Measurements from ENCODE around the gene KNSTRN.

Gene KNSTRN

DNA sequence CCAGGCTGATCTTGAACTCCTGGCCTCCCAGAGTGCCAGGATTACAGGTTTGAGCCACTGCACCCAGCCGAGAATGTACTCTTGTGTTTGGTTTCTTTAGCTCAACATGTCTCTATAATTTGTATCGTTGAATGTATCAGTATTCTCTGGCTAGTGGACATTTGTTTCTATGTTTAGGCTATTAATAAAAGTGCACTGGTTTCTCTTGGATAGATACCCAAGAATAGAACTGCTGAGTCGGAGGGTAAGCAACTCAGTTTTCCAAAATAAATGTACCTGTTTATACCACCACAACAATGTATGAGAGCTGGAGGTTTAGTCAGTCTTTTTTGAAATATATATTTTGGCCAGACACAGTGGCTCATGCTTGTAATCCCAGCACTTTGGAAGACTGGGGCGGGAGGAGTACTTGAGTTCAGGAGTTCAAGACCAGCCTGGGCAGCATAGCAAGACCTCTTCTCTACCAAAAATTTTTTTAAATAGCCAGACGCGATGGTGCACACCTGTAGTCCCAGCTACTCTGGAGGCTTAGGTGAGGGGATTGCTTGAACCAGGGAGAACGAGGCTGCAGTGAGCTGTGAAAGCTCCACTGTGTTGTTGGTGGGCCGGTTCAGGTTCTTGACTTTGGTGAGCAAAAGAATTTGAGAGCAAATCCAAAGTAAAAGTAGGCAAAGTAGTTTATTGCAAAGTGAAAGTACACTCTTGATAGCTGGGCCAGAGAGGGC lies 15.3 kb downstream of the KNSTRN start:
- no peak for DNase-seq (ENCODE audit: low read depth in 2 of 2)

DNA sequence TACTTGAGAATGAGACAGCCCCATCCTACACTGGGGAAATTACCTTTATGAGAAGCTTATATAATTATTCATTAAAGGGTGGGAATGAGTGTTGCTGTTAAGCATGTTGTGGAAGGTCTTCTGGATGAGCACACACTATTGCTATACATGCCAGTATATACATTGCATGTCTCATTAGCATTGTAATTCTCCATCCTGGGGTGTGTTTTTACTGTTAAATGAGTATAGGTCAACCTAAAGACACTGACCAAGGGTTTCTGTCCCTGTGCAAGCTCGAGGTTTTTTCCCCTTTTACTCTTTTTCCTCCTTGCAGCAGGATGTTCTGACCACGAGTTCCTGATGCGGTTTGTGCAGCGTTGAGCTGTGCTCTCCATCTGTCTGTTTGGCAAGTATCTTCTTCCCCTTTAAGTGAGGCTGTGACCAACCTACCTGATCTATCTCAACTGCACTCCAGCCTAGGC lies 15.9 kb downstream of the KNSTRN start:
- DNase-seq (ENCODE audit: low read depth in 2 of 2): no peak

DNA sequence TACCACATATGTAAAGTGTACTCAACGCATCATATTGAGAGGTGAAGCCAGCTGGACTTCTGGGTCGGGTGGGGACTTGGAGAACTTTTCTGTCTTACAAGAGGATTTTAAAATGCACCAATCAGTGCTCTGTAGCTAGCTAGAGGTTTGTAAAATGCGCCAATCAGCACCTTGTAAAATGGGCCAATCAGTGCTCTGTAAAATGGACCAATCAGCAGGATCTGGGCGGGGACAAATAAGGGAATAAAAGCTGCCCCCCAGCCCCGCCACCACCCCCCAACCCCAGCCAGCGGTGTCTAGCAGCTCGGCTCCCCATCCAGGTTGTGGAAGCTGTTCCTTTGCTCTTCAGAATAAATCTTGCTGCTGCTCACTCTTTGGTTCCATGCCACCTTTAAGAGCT lies 16.8 kb downstream of the KNSTRN start:
- no peak for DNase-seq (ENCODE audit: low read depth in 2 of 2)

DNA sequence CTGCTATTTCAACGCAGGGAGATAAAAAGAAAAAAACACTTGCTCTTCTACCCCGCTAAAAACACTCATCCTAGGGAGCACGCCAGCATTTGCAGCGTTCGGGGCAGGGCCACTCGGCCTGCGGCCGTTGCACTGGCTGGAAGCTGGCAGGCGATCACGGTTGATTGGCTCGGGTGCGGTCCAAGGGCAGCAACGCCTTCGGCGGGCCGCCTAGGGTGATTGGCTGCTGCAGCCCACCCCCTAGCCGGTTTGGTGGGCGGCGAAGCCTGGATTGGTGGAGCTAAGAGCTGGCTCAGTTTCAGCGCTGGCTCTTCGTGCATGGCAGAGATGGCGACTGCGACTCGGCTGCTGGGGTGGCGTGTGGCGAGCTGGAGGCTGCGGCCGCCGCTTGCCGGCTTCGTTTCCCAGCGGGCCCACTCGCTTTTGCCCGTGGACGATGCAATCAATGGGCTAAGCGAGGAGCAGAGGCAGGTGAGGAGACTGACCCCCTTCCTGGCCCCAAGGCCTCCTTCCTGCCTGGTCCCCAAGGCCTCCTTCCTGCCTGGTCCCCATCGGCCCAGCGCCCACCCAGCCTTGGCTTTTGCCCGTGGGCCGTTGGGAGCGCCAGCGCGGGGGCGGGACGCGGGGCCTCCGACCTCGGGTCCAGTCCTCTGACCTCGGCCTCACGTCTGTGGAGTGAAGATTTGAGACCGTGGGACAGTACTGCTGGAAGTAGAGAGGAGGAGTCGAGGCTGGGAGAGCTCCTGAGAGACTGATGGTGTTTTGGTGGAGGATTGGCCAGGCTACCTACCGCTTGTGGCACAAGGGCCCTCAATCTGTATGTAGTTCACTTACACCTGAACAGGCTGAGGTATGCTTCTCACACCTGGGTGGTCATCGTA lies 23.2 kb downstream of the KNSTRN start, which contains the start of gene IVD:
Gene IVD (plus strand): TSS at position 295 of the 881 bp plus-strand sequence. CDS start 33 bp downstream, at position 328.
- DNase-seq (ENCODE audit: low read depth in 2 of 2): peak; percentile 76 to 81

DNA sequence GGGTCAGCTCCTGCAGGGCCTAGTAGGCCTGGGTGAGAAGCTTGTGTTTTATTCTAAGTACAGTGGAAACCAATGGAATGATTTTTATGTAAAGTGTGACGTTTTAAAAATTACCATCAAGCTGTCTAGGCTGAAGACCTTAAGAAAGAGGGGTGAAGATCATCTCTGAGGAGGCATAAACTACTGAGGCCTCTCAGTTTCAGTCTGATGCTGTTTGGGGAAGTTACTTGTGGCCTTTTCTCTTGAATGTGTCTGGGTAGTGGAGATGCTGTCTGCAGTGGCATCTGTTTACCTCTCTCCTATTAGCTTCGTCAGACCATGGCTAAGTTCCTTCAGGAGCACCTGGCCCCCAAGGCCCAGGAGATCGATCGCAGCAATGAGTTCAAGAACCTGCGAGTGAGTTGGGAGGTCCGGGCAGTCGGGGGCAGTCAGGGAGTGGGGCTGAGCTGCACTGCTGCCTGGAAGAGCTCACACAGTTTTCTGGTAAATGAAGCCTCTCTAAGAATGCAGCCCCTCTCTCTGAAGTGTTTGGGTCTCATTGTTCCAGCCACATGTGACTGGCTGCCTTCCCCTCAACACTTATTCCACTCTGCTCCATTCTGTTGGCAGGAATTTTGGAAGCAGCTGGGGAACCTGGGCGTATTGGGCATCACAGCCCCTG lies 24.9 kb downstream of the KNSTRN start:
- DNase-seq (ENCODE audit: low read depth in 2 of 2): no peak

DNA sequence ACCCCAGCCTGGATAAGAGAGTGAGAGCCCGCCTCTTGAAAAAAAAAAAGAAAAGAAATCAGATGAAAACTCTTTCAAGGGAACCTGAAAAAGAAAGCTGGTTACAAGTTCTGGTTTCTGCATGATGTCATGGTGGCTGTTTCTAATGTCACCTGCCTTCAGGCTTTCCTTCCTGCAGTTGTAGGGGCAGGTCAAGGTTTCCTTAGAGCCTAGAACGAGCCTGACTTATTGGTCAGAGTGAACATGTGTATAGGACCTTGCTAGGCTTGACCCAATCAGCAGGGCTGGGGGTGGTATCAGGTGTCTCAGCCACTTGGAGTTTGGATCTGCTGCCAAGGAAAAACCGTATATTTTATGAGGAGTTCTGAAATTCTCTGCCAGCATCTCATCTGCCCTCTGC lies 26.8 kb downstream of the KNSTRN start:
- DNase-seq (ENCODE audit: low read depth in 2 of 2): no peak

DNA sequence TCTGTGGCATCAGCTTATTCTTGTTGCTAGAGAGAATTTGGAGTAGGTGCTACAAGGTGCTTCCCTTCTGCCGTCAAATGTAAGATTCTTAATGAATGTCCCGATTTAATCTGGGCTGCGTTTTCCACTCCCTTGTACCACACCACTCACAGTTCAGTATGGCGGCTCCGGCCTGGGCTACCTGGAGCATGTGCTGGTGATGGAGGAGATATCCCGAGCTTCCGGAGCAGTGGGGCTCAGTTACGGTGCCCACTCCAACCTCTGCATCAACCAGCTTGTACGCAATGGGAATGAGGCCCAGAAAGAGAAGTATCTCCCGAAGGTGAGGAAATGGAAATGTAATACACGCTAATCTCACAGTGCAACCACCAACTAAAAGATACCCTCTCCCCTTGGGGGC lies 28.0 kb downstream of the KNSTRN start:
- no peak for DNase-seq (ENCODE audit: low read depth in 2 of 2)

DNA sequence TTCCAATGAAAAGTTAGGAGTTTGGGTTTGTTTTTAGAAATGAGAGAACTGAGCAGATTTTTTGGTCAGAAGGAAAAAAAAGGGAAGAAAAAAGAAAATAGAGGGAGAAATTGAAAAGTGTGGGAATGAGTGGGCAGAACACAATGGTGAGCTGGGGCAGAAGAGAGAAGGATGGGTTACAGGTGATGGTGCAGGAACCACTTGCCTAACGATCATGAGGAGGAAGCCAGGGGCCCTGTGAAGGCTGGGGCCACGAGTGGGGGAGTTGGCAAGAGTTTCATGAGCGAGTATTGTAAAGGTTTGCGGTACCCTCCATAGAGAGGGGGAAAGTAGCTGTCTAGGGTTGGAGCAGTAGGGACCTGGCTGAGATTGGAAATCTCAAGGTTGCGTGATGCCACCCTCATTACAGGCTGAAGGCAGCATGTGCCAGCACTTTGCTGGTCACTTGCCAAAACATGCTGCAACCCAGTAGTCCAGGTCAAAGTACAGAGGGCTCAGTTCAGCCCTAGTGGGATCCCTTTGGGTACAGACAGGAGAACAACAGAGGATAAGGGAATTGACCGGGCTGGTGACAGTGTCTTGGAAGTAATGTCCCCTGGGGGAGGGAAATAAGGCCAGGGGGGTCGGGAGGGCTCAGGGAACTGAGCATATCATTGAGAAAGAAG lies 29.7 kb downstream of the KNSTRN start:
- DNase-seq (ENCODE audit: low read depth in 2 of 2): no peak

DNA sequence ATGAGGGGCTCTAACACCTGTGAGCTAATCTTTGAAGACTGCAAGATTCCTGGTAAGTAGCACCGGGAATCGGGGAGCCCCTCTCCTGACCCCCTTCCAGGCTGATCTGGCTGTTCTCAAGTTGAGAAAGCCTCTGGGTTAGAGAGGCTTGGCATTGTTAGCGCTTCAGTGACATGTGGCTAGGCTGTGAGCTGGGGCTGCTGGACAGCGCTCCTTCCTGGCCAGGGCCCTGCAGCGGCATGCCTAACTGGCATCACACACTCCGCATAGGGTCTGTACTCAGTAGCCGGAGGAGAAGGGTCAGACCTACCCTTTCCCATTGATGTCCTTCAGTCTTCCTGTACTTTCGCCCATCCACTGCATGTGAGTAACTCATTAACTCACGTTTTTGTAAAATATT lies 30.5 kb downstream of the KNSTRN start:
- no peak for DNase-seq (ENCODE audit: low read depth in 2 of 2)

DNA sequence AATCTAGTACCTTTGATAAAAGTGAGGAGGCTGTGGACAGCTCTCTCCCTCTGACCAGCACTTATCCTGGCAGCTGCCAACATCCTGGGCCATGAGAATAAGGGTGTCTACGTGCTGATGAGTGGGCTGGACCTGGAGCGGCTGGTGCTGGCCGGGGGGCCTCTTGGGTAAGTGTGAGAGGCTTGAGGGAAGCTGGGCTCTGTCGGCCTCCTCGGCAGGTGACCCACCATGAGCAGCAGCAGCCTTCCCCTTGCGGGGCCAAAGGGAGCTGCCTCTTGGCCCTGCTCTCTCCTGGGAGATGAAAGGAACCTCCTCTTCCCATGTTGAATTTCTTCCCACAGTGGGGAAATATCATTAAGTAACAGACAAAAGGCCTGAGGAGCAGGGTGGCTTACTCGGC lies 32.3 kb downstream of the KNSTRN start:
- no peak for DNase-seq (ENCODE audit: low read depth in 2 of 2)

DNA sequence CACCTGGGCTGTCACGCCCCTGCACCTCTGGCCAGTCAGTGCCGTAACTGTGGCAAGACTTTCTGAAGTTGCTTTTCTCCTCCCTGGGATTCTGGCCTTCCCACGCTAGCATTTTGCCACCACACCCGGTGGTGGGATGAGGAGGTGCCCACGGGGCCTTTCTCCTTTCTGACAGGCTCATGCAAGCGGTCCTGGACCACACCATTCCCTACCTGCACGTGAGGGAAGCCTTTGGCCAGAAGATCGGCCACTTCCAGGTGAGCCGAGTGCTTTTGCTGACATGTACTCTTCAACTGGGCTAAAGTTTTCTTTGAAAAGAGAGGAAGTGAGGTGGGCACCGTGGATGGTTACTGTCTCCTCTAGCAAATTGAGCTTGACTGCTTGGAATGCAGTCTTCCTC lies 32.7 kb downstream of the KNSTRN start:
- no peak for DNase-seq (ENCODE audit: low read depth in 2 of 2)

DNA sequence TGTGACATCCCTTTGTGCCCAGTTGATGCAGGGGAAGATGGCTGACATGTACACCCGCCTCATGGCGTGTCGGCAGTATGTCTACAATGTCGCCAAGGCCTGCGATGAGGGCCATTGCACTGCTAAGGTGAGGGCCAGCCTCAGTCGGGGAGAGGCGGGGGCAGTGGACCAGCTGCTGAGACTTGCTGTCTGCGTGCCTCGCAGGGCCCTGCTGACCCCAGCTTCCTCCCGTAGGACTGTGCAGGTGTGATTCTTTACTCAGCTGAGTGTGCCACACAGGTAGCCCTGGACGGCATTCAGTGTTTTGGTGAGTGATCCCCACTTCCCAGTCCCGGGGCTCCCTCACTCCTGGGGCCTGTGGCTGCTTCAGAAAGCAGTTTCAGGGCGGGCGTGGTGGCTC lies 33.5 kb downstream of the KNSTRN start:
- no peak for DNase-seq (ENCODE audit: low read depth in 2 of 2)

DNA sequence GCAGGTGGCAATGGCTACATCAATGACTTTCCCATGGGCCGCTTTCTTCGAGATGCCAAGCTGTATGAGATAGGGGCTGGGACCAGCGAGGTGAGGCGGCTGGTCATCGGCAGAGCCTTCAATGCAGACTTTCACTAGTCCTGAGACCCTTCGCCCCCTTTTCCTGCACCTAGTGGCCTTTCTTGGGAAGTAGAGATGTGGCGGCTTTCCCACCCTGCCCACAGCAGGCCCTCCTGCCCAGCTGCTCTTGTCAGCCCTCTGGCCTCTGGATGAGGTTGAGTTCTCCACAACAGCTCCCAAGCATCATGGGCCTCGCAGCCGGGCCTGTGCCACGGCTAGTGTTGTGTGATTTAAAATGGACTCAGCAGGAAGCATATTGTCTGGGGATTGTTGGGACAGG lies 35.6 kb downstream of the KNSTRN start:
- no peak for DNase-seq (ENCODE audit: low read depth in 2 of 2)

DNA sequence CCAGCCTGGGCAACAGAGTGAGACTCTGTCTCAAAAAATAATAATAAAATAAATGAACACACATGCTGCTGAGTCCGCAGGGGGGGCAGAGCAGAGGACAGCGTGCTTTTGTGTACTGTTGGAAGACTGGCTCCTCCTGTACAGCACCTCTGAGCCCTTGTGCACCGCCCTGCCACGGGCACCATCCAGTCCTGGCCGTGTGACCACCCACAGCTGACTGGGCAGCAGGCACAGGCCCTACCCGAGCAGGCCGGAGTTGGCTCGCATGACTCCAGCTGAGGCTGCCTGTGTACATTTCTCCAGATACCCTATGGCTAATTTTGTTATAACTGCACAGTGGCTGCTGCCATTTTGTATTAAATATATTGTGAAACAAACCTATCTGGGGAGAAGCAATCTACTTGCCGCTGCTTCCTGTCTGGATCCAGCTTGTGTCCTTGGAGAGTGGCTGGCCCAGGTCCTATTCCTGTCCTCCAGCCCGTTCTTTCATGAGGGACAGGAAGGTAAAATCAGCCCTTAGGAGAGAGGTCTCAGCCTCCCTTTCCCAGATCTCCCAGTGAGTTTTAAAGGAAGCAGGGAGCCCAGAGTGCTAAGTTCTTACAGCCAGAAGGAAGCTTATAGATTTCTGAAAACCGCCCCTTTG lies 37.7 kb downstream of the KNSTRN start:
- no peak for DNase-seq (ENCODE audit: low read depth in 2 of 2)

DNA sequence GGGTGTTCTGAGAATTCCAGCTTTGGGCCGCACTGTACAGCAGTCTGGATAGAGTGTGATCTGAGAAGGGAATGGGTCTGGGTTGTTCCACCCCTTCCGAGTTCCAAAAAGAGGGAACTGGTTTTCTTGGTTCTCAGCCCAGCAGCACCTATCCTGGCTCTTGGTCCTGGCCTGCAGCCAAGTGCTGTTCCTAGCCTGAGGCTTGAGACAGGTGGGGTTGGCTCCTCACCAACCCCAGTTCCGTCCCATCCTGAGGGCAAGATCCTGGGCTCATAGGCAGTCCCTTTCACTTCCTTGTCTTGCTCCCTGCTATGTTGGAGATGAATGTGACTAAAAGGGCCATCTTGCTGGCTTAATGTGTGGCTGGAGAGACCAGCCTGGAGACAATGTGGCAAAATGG lies 38.3 kb downstream of the KNSTRN start:
- no peak for DNase-seq (ENCODE audit: low read depth in 2 of 2)

DNA sequence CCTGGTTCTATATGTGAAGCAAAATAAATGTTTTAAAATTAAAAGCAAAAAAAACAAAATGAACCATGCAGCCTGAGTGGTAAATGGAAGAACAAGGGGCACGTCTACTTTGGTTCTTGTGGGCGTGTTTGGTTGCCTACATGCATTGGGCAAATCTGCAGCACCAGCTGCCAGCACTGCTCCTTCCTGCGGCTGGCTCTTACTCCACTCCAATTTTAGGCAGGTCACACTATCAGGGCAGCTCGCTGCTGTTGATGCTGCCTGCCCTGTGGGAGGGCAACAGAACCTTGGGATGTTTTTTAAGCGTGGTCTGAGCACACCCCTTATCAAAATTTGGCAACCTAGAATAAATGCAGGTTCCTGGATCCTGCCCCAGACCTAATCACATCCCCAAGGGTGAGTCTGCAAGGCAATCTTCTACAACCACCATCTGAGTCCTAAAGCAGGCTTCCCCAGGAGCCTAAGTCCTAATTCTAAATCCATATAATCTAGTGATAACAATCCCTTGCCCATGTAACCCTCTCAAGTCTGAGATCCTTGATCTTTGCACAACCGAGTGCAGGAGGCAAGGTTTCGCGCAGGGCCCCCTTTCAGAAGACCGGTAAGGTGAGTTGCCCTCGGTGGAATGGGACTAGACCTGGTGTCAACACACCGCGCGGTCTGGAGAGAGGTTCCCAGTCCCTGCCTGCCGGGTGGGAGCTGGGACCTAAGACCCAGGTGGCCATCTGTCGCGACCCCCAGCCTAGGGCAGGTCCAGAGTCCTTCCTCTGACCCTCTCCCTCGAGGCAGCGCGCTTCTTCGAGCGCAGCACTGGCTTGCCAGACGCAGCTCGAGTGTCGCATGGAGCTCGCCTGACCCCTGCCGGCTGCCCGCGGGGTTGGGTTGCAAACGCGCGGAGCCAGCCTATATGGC lies 39.0 kb downstream of the KNSTRN start:
- peak; percentile 39 to 46 for DNase-seq (ENCODE audit: low read depth in 2 of 2)

DNA sequence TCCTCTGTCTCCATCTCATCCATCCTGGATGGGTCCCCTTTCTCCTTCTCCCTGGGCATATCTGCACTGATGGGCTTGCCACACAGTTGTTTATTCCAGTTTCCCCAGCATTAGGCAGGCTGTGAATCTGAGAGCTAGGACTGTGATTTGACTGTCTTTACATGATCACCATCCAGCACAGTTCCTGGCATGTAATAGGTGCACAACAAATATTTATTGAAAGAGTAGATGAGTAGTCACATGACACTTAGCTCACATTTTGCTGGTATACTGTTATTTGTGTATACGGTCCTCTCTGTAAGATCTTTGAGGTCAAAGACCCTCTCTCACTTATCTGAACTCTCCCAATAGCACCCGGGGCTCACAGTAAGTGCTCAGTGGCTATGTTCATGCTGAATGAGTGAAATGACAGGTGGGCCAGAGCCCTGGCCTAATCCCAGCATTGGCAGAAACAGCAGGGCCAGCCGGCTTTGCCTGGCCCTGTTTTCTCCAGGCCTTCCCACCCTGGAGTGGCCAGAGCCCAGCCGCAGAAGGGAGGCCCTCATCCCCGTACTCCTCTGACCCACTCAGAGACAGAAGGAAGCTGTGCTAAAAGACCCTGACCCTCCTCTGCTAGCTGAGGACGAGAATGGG lies 42.1 kb downstream of the KNSTRN start:
- no peak for DNase-seq (ENCODE audit: low read depth in 2 of 2)

DNA sequence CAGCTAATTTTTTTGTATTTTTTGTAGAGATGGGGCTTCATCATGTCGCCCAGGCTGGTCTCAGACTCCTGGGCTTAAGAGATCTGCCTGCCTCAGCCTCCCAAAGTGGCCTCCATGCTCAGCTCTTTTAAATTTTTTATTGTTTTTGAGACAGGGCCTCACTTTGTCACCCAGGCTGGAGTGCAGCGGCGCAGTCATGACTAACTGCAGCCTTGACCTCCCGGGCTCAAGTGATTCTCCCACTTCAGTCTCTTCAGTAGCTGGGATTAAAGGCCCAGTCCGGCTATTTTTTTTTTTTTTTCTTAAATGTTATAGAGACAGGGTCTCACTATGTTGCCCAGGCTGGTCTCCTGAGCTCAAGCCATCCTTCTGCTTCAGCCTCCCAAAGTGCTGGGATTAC lies 43.2 kb downstream of the KNSTRN start:
- DNase-seq (ENCODE audit: low read depth in 2 of 2): no peak

DNA sequence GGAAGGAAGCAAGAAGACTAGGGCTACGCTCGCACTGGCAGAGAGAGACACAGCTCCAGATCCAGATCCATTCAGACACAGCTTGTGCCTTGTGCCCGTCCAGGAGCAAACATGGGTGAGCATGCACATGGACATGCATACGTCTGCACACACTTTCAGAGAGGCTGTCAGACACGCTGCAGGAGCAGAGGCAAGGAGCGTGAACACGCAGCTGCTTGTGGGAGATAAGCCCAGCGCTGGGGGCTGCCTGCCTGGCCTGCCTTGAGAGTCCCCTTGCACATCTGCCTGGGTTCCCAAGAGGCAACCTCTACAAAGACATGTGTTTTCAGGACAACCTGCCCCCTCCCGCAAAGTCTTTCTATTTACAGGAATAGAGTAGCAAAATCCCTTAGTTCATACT lies 44.7 kb downstream of the KNSTRN start:
- DNase-seq (ENCODE audit: low read depth in 2 of 2): no peak

DNA sequence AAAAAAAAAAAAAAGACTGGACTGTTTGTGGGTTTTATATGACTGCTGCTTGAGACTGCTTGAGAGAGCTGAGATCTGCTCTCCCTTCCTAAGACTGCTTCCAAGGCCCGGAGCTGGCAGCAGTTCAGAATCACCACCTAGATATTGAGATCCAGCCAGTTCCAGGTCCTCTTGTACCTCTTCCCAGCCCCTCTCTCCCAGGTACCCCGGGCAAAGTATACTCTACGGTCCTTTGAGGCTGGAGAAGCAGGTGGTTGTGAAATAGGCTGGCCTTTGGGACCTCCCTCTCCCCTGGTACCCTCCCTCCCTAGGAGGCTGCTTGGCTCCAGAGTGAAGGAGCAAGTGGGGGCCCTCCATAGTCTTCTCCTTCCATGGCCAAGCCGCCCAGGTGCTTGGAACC lies 45.7 kb downstream of the KNSTRN start:
- DNase-seq (ENCODE audit: low read depth in 2 of 2): no peak
